Common myeloid progenitor, CD34-positive (primary cell): ENCODE data around the gene MEI4.
"Not testable (repeated sequence)": the region's sequence is repeated elsewhere in the genome, so short reads cannot be mapped to it uniquely, and the experiment has no call there.

Experiments
- CTCF ChIA-PET: fragments of 350-600 bp; sonication (Branson Sonifier 250); formaldehyde crosslinking; loops from one replicate; lab custom pipeline; 2021; ENCODE audit warnings: antibody characterized with exemption; lab: Charles Lee
- POLR2A ChIA-PET: fragments of 350-600 bp; sonication (Branson Sonifier 250); formaldehyde crosslinking; loops from one replicate; lab custom pipeline; 2021; ENCODE audit warnings: antibody characterized with exemption; lab: Charles Lee
- DNase-seq, 3 donors: peaks; one replicate each; pipeline versions ENCODE4 v3.0.0 to v3.0.0-alpha.2; 2013
- H3K27ac ChIP-seq, 2 experiments: 1 replicate in 1 of 2; 2 replicates in 1 of 2; pipeline ENCODE4 v1.7.0; 2013; ENCODE audit warnings: inconsistent platforms in 2 of 2, low read length in 2 of 2, mild to moderate bottlenecking in 2 of 2, low read depth in 1 of 2, moderate library complexity in 1 of 2; ENCODE audit not compliant: severe bottlenecking in 2 of 2, insufficient read depth in 1 of 2, poor library complexity in 1 of 2
- H3K27me3 ChIP-seq, 5 experiments: replicated peaks in 2 of 5; 1 replicate in 3 of 5; 2 replicates in 2 of 5; pipeline versions ENCODE4 v1.6.1 to v1.7.0; 2013; ENCODE audit warnings: low read length in 4 of 5, mild to moderate bottlenecking in 2 of 5, moderate library complexity in 2 of 5, inconsistent platforms in 1 of 5; ENCODE audit not compliant: insufficient read depth in 5 of 5, control insufficient read depth in 4 of 5
- H3K36me3 ChIP-seq, 4 experiments: 1 replicate in 2 of 4; 2 replicates in 2 of 4; pipeline versions ENCODE4 v1.6.1 to v1.7.0; 2013; ENCODE audit warnings: low read length in 3 of 4, control low read depth in 1 of 4, mild to moderate bottlenecking in 1 of 4; ENCODE audit not compliant: control insufficient read depth in 4 of 4, insufficient read depth in 4 of 4
- H3K4me1 ChIP-seq, 4 experiments: 1 replicate in 3 of 4; 2 replicates in 1 of 4; pipeline versions ENCODE4 v1.6.1 to v1.7.1; 2013; ENCODE audit warnings: low read length in 3 of 4, mild to moderate bottlenecking in 3 of 4, control low read depth in 1 of 4, inconsistent platforms in 1 of 4, moderate library complexity in 1 of 4; ENCODE audit not compliant: control insufficient read depth in 4 of 4, insufficient read depth in 4 of 4; ENCODE audit errors: control extremely low read depth in 1 of 4
- H3K4me3 ChIP-seq, 7 experiments: 1 replicate in 4 of 7; 2 replicates in 3 of 7; pipeline versions ENCODE4 v1.5.1 to v1.7.0; 2013; ENCODE audit warnings: mild to moderate bottlenecking in 7 of 7, low read length in 6 of 7, moderate library complexity in 6 of 7, inconsistent platforms in 2 of 7, low read depth in 2 of 7, control low read depth in 1 of 7; ENCODE audit not compliant: insufficient read depth in 4 of 7, control insufficient read depth in 1 of 7; ENCODE audit errors: extremely low read depth in 1 of 7
- H3K9me3 ChIP-seq, 5 experiments: 1 replicate in 4 of 5; 2 replicates in 1 of 5; pipeline versions ENCODE4 v1.6.1 to v1.7.1; 2013; ENCODE audit warnings: low read length in 4 of 5, mild to moderate bottlenecking in 2 of 5, inconsistent platforms in 1 of 5, low read depth in 1 of 5, moderate library complexity in 1 of 5; ENCODE audit not compliant: control insufficient read depth in 4 of 5, insufficient read depth in 2 of 5; ENCODE audit errors: control extremely low read depth in 1 of 5
- WGBS: methylation state at CpG from one replicate; pipeline ENCODE4 v1.1.5; 2013; ENCODE audit not compliant: insufficient coverage; 5-methylcytosine and 5-hydroxymethylcytosine counted together

The MEI4 gene

DNA sequence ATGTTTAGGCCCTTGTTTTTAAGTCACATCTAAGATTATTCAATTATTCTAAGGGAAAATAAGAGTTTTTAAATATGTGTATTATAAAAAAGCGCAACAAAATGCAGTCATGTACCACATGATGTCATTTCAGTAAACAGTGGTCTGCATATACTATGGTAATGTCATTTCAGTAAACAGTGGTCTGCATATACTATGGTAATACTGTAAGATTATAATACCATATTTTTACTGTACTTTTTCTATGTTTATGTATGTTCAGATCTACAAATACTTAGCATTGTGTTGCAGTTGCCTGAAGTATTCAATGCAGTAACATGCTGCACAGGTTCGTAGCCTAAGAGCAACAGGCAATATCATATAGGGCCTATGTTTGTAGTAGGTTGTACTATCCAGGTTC lies 21.4 kb downstream of the MEI4 start:
- no peaks in the 10 kb centered on the region for H3K27me3 ChIP-seq
- no peaks in the 10 kb centered on the region for H3K9me3 ChIP-seq
- no peak overlapping the region for H3K4me3 ChIP-seq
- CTCF ChIA-PET: no interaction called here
- H3K4me1 ChIP-seq: no peaks in the 10 kb centered on the region
- H3K27ac ChIP-seq: no peak overlapping the region
- no CpG with 5 or more reads among the region's 2 CpGs for WGBS
- DNase-seq: no peak
- POLR2A ChIA-PET: no interaction called here
- no peaks in the 10 kb centered on the region for H3K36me3 ChIP-seq

DNA sequence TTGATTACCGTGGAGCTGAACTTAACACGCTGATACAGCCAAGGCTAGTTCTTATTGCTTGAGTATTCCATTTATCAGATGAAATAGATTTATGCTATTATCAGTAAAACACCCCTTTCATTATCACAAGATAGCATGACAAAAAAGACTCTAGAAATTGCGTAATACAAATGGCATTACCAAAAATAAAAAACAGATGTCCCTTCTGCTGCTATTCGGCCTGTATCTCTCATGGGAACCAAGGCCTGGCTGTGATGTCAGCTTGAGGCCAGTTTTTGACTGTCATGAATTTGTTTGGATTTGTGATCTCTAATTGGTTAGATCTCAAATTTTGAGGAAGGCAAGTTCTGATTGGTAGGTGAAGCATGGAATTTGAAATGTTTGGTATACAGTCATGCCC lies 25.2 kb downstream of the MEI4 start:
- CTCF ChIA-PET: no interaction called here
- 80% methylated on average over 1 of the region's 4 CpGs for whole genome bisulfite sequencing
- Histone ChIP-seq H3K4me3 (no peak overlapping the region), H3K27me3 (no peaks in the 10 kb centered on the region), H3K9me3 (no peaks in the 10 kb centered on the region), H3K36me3 (no peaks in the 10 kb centered on the region), H3K4me1 (no peaks in the 10 kb centered on the region), H3K27ac (no peak overlapping the region)
- POLR2A ChIA-PET: no interaction called here
- DNase-seq: no peak

DNA sequence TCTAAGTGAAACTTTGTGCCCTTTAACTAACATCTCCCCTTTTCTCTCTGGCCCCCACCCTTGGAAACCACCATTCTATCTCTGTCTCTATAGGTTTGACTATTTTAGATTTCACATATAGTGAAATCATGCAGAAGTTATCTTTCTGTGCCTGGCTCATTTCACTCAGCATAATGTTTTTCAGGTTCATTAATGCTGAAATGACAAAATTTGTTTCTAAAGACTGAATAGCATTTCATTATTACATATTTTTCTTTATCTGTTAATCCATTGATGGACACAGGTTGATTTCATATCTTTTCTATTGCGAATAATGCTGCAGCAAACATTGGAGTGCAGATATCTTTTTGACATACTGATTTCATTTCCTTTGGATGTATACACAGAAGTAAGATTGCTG lies 30.7 kb downstream of the MEI4 start:
- whole genome bisulfite sequencing: no CpG with 5 or more reads among the region's 1 CpG
- Histone ChIP-seq H3K27ac (no peak overlapping the region), H3K4me3 (no peak overlapping the region), H3K36me3 (no peaks in the 10 kb centered on the region), H3K4me1 (no peaks in the 10 kb centered on the region), H3K27me3 (no peaks in the 10 kb centered on the region), H3K9me3 (no peaks in the 10 kb centered on the region)
- no peak for DNase-seq
- ChIA-PET POLR2A (no interaction called here), CTCF (no interaction called here)

DNA sequence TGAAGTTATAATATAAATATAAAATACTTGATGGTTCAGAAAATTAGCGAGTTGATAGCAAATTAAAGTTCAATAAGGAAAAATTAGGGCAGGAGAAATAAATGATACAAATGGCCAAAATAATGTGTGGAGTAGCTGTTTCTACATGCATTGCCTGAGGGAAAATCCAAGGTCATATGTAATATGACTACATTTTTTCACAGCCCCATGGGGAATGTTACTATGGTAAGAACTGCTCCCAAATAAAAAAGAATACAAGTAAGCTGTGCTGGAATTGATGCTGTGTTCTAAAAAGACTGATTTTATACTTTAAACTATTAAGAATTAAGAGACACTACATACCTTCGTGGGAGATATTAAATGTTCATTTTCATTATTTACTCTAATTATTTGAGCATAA lies 34.1 kb downstream of the MEI4 start:
- H3K27me3 ChIP-seq: no peaks in the 10 kb centered on the region

DNA sequence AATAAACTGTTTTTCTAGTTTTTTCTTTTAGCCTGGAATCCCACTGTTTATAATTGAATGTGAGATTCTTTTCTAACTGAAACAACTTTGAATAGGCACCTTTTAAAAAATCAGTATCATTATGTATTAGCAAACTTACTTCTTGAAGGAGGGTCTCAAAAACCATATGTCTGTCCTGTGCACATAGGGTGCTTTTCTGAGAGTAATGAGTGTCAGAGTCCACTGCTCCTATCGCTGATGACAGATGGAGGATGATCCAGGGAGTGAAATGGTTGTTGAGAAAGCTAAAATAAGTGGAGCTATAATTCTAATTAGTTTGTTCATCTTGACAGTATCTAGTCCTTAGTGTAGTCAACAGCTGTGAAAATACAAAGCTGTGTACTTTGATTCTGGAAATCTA lies 35.8 kb downstream of the MEI4 start:
- no peak overlapping the region for H3K27ac ChIP-seq
- ChIA-PET POLR2A (no interaction called here), CTCF (no interaction called here)
- H3K9me3 ChIP-seq: no peaks in the 10 kb centered on the region
- WGBS: 100% methylated on average over 1 of the region's 1 CpG
- H3K4me3 ChIP-seq: no peak overlapping the region
- no peaks in the 10 kb centered on the region for H3K36me3 ChIP-seq
- DNase-seq: no peak
- no peaks in the 10 kb centered on the region for H3K27me3 ChIP-seq
- no peaks in the 10 kb centered on the region for H3K4me1 ChIP-seq

More for the DNA sequence above, 34.1 kb downstream of the MEI4 start:
- no peak for DNase-seq
- Histone ChIP-seq H3K27ac (no peak overlapping the region), H3K4me3 (no peak overlapping the region), H3K9me3 (no peaks in the 10 kb centered on the region), H3K4me1 (no peaks in the 10 kb centered on the region), H3K36me3 (no peaks in the 10 kb centered on the region)
- POLR2A ChIA-PET: no interaction called here
- WGBS: no CpG with 5 or more reads among the region's 2 CpGs
- CTCF ChIA-PET: no interaction called here

DNA sequence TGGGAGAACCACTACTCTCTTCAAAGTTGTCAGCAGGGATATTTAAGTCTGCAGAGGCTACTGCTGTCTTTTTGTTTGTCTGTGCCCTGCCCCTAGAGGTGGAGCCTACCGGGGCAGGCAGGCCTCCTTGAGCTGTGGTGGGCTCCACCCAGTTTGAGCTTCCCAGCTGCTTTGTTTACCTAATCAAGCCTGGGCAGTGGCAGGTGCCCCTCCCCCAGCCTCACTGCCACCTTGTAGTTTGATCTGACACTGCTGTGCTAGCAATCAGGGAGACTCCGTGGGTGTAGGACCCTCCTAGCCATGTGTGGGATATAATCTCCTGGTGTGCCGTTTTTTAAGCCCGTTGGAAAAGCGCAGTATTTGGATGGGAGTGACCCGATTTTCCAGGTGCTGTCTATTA lies 47.3 kb downstream of the MEI4 start:
- CTCF ChIA-PET, POLR2A ChIA-PET: not testable (repeated sequence)
- WGBS: 98% methylated on average over 5 of the region's 6 CpGs

DNA sequence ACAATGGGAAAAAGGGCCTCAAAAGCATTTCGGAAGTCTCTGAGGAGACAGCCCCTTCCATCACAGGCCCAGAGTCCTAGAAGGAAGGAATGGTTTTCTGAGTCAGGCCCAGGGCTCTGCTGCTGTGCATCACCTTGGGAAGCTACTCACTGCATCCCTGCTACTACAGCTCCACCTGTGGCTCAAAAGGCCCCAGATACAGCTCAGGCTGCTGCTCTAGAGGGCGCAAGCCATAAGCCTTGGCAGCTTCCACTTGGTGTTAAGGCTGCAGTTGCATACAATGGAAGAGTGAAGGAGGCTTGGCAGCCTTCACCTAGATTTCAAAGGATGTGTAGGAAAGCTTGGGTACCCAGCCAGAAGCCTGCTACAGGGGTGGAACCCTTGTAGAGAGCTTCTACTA lies 54.8 kb downstream of the MEI4 start:
- Histone ChIP-seq H3K4me3 (no peak overlapping the region), H3K27me3 (no peaks in the 10 kb centered on the region), H3K9me3 (peaks cover 0 to 11% (median 2%) of the 10 kb centered on the region in 5 experiments), H3K27ac (no peak overlapping the region), H3K4me1 (no peaks in the 10 kb centered on the region), H3K36me3 (no peaks in the 10 kb centered on the region)
- ChIA-PET CTCF (no interaction called here), POLR2A (no interaction called here)
- no peak for DNase-seq
- WGBS: 89% methylated on average over 2 of the region's 2 CpGs

More for the DNA sequence above, 47.3 kb downstream of the MEI4 start:
- H3K9me3 ChIP-seq, DNase-seq, H3K4me3 ChIP-seq, H3K36me3 ChIP-seq, H3K27me3 ChIP-seq, H3K27ac ChIP-seq, H3K4me1 ChIP-seq: not testable (repeated sequence)
